ENCODE data around the gene IFITM10. TPM values are rescaled to one million over a fixed set of nuclear protein-coding genes. Genes with fewer than 3 reads are reported as not detected.

The IFITM10 gene
- total and polyA plus RNA-seq, 7 experiments from 2014 or later, result 1.4 to 16.0 (median 2.1) TPM; not detected in 2

DNA sequence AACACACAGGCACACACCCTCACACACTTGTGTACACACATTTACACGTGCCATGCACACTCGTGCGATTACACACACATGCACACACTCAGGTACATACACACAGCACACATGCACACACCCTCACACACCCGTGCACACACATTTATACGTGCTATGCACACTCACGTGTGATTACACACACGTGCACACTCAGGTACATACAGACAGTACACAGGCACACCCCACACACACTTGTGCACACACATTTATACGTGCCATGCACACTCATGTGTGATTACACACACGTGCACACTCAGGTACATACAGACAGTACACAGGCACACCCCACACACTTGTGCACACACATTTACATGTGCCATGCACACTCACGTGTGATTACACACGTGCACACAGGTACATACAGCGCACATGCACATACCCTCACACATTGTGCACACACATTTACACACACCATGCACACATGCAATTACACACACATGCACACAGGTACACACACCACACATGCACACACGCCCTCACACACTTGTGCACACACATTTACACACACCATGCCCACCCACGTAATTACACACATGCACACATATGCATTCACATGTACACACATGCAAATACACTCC lies 4.6 kb downstream of the IFITM10 start:
- H3K36me3 ChIP-seq (ENCODE audit: control insufficient read depth in 2 of 3, insufficient read depth in 3 of 3, low read length in 3 of 3), result no peaks in the 10 kb centered on the region
- H3K9me3 ChIP-seq (ENCODE audit: control insufficient read depth in 2 of 3, low read length in 3 of 3), result no peaks in the 10 kb centered on the region
- Mint-ChIP-seq H3K9me3 (peaks cover 0 to 9% (median 0%) of the 10 kb centered on the region in 11 donors), H3K36me3 (peaks cover 0 to 3% (median 0%) of the 10 kb centered on the region in 5 donors), H3K4me1 (peaks cover 11 to 20% (median 14%) of the 10 kb centered on the region in 7 donors), H3K4me3 (peak overlapping the region in 1 of 10 donors; percentile 53), H3K27ac (peak overlapping the region in 4 of 9 donors; percentile 6 to 48 (median 26)), H3K27me3 (peaks cover 13 to 19% (median 13%) of the 10 kb centered on the region in 5 donors)
- ATAC-seq (no peak), DNase-seq (no peak)
- H3K4me1 ChIP-seq (ENCODE audit: control insufficient read depth in 2 of 2, insufficient read depth in 2 of 2, low read length in 2 of 2), result peaks cover 0 to 13% of the 10 kb centered on the region in 2 donors
- H3K27ac ChIP-seq (ENCODE audit: low read depth, low read length), result no peak overlapping the region
- no peak overlapping the region for H3K4me3 ChIP-seq (ENCODE audit: low read length)
- ChIA-PET POLR2A (no interaction called here), CTCF (no interaction called here)
- no peaks in the 10 kb centered on the region for H3K27me3 ChIP-seq (ENCODE audit: control insufficient read depth in 2 of 2, insufficient read depth in 2 of 2, low read length in 2 of 2)
- intact Hi-C loops (cut with micrococcal nuclease), result no loop called here

GRCh38 chr11:1744891-1745700 lies 5.3 kb downstream of the IFITM10 start:
- Mint-ChIP-seq H3K4me1 (peaks cover 7 to 14% (median 8%) of the 10 kb centered on the region in 7 donors), H3K27ac (peak overlapping the region in 1 of 9 donors; percentile 8)
- intact Hi-C loops (cut with micrococcal nuclease), result no loop called here

GRCh38 chr11:1744137-1744886 lies 6.1 kb downstream of the IFITM10 start:
- DNase-seq (peak in 1 of 9 donors; percentile 17), ATAC-seq (no peak)
- Histone ChIP-seq H3K36me3 (ENCODE audit: control insufficient read depth in 2 of 3, insufficient read depth in 3 of 3, low read length in 3 of 3) (no peaks in the 10 kb centered on the region), H3K4me1 (ENCODE audit: control insufficient read depth in 2 of 2, insufficient read depth in 2 of 2, low read length in 2 of 2) (peaks cover 0 to 5% of the 10 kb centered on the region in 2 donors), H3K27ac (ENCODE audit: low read depth, low read length) (no peak overlapping the region), H3K9me3 (ENCODE audit: control insufficient read depth in 2 of 3, low read length in 3 of 3) (no peaks in the 10 kb centered on the region), H3K27me3 (ENCODE audit: control insufficient read depth in 2 of 2, insufficient read depth in 2 of 2, low read length in 2 of 2) (no peaks in the 10 kb centered on the region), H3K4me3 (ENCODE audit: low read length) (no peak overlapping the region)
- Mint-ChIP-seq H3K27me3 (peaks cover 0 to 10% (median under 1%) of the 10 kb centered on the region in 5 donors), H3K27ac (no peak overlapping the region), H3K4me1 (peaks cover 0 to 6% (median 0%) of the 10 kb centered on the region in 7 donors), H3K36me3 (peaks cover 0 to 3% (median 0%) of the 10 kb centered on the region in 5 donors), H3K9me3 (peaks cover 0 to 9% (median 0%) of the 10 kb centered on the region in 11 donors), H3K4me3 (no peak overlapping the region)
- POLR2A ChIA-PET, result interaction anchor here (0.5 kb wide), 1 partner anchor 12 kb away, joined by 3 read pairs; no protein-coding TSS in a partner anchor
- intact Hi-C loops (cut with micrococcal nuclease), result no loop called here
- CTCF ChIA-PET, result interaction anchor here (0.5 to 1.1 kb wide), 2 partner anchors 9 to 34 kb away, joined by 3 read pairs; no protein-coding TSS in a partner anchor

More at GRCh38 chr11:1744891-1745700, 5.3 kb downstream of the IFITM10 start:
- no peak overlapping the region for H3K4me3 Mint-ChIP-seq
- no peak overlapping the region for H3K27ac ChIP-seq (ENCODE audit: low read depth, low read length)
- H3K4me3 ChIP-seq (ENCODE audit: low read length), result no peak overlapping the region
- POLR2A ChIA-PET, result no interaction called here
- no peaks in the 10 kb centered on the region for H3K27me3 ChIP-seq (ENCODE audit: control insufficient read depth in 2 of 2, insufficient read depth in 2 of 2, low read length in 2 of 2)
- H3K36me3 ChIP-seq (ENCODE audit: control insufficient read depth in 2 of 3, insufficient read depth in 3 of 3, low read length in 3 of 3), result no peaks in the 10 kb centered on the region
- peaks cover 7 to 14% (median 8%) of the 10 kb centered on the region in 5 donors for H3K27me3 Mint-ChIP-seq
- peaks cover 0 to 9% (median 0%) of the 10 kb centered on the region in 11 donors for H3K9me3 Mint-ChIP-seq
- H3K4me1 ChIP-seq (ENCODE audit: control insufficient read depth in 2 of 2, insufficient read depth in 2 of 2, low read length in 2 of 2), result peaks cover 0 to 13% of the 10 kb centered on the region in 2 donors
- peaks cover 0 to 3% (median 0%) of the 10 kb centered on the region in 5 donors for H3K36me3 Mint-ChIP-seq
- DNase-seq (no peak), ATAC-seq (no peak)
- H3K9me3 ChIP-seq (ENCODE audit: control insufficient read depth in 2 of 3, low read length in 3 of 3), result no peaks in the 10 kb centered on the region
- CTCF ChIA-PET, result interaction anchor here (0.5 kb wide), 1 partner anchor 35 kb away, joined by 3 read pairs; no protein-coding TSS in a partner anchor

GRCh38 chr11:1743585-1744136 lies 6.7 kb downstream of the IFITM10 start:
- Histone ChIP-seq H3K27ac (ENCODE audit: low read depth, low read length) (no peak overlapping the region), H3K9me3 (ENCODE audit: control insufficient read depth in 2 of 3, low read length in 3 of 3) (no peaks in the 10 kb centered on the region)
- no peak for ATAC-seq

DNA sequence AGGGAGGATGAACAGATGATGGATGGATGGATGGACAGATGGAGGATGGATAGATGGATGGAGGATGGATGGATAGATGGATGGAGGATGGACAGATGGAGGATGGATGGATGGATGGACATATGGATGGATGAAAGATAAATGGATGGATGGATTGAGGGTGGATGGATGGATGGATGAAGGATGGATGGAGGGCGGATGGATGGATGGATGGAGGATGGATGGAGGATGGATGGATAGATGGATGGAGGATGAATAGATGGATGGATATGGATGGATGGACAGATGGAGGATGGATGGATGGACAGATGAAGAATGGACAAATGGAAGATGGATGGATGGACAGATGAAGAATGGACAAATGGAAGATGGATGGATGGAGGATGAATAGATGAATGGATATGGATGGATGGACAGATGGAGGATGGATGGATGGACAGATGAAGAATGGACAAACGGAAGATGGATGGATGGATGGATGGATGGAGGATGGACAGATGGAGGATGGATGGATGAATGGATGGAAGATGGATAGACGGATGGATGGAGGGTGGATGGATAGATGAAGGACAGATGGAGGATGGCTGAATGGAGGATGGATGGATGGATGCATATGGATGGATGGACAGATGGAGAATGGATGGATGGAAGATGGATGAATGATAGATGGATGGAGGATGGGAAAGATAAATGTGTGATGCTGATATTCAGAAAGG lies 7.4 kb downstream of the IFITM10 start:
- Mint-ChIP-seq H3K4me3 (no peak overlapping the region), H3K36me3 (peaks cover 0 to 4% (median 0%) of the 10 kb centered on the region in 5 donors), H3K9me3 (peaks cover 0 to 11% (median under 1%) of the 10 kb centered on the region in 11 donors), H3K27me3 (peaks cover 0 to 8% (median 0%) of the 10 kb centered on the region in 5 donors), H3K27ac (no peak overlapping the region), H3K4me1 (peaks cover 0 to 6% (median 0%) of the 10 kb centered on the region in 7 donors)
- intact Hi-C loops (cut with micrococcal nuclease), result no loop called here
- ChIA-PET POLR2A (no interaction called here), CTCF (interaction anchor here (1.1 kb wide), 1 partner anchor 10 kb away, joined by 3 read pairs; no protein-coding TSS in a partner anchor)
- H3K36me3 ChIP-seq (ENCODE audit: control insufficient read depth in 2 of 3, insufficient read depth in 3 of 3, low read length in 3 of 3), result no peaks in the 10 kb centered on the region
- no peaks in the 10 kb centered on the region for H3K4me1 ChIP-seq (ENCODE audit: control insufficient read depth in 2 of 2, insufficient read depth in 2 of 2, low read length in 2 of 2)
- no peak for DNase-seq
- H3K27me3 ChIP-seq (ENCODE audit: control insufficient read depth in 2 of 2, insufficient read depth in 2 of 2, low read length in 2 of 2), result no peaks in the 10 kb centered on the region
- H3K9me3 ChIP-seq (ENCODE audit: control insufficient read depth in 2 of 3, low read length in 3 of 3), result no peaks in the 10 kb centered on the region
- no peak for ATAC-seq
- no peak overlapping the region for H3K27ac ChIP-seq (ENCODE audit: low read depth, low read length)
- no peak overlapping the region for H3K4me3 ChIP-seq (ENCODE audit: low read length)

More at GRCh38 chr11:1743585-1744136, 6.7 kb downstream of the IFITM10 start:
- intact Hi-C loops (cut with micrococcal nuclease), result no loop called here
- peaks cover 0 to 9% (median 0%) of the 10 kb centered on the region in 11 donors for H3K9me3 Mint-ChIP-seq
- no peak for DNase-seq
- ChIA-PET CTCF (interaction anchor here (1.1 kb wide), 1 partner anchor 9 kb away, joined by 3 read pairs; no protein-coding TSS in a partner anchor), POLR2A (no interaction called here)
- peaks cover 0 to 6% (median 0%) of the 10 kb centered on the region in 7 donors for H3K4me1 Mint-ChIP-seq
- Histone ChIP-seq H3K4me3 (ENCODE audit: low read length) (no peak overlapping the region), H3K4me1 (ENCODE audit: control insufficient read depth in 2 of 2, insufficient read depth in 2 of 2, low read length in 2 of 2) (no peaks in the 10 kb centered on the region), H3K36me3 (ENCODE audit: control insufficient read depth in 2 of 3, insufficient read depth in 3 of 3, low read length in 3 of 3) (no peaks in the 10 kb centered on the region), H3K27me3 (ENCODE audit: control insufficient read depth in 2 of 2, insufficient read depth in 2 of 2, low read length in 2 of 2) (no peaks in the 10 kb centered on the region)
- H3K36me3 Mint-ChIP-seq, result peaks cover 0 to 3% (median 0%) of the 10 kb centered on the region in 5 donors
- H3K27ac Mint-ChIP-seq, result no peak overlapping the region
- H3K27me3 Mint-ChIP-seq, result peaks cover 0 to 10% (median 0%) of the 10 kb centered on the region in 5 donors
- H3K4me3 Mint-ChIP-seq, result no peak overlapping the region

Data from naive thymus-derived CD4-positive, alpha-beta T cell (primary cell).